ENCODE measurements around the gene AGBL4. TPM values are rescaled to one million over a fixed set of nuclear protein-coding genes. Genes with fewer than 3 reads are reported as not detected.

Gene AGBL4
- total and polyA plus RNA-seq, 2 of the 4 experiments (the other 2 are of a cell fraction) = not detected

- H3K18ac ChIP-seq (ENCODE audit: low read depth, low read length) = no peak overlapping the region
- intact Hi-C loops (cut with micrococcal nuclease) = no loop called here
- no peak overlapping the region for H3K4me3 ChIP-seq (ENCODE audit: insufficient read depth, low read depth, low read length)
- POLR2A ChIA-PET (ENCODE audit: unreplicated experiment) = no interaction called here
- no peak overlapping the region for H3K27ac ChIP-seq (ENCODE audit: insufficient read depth, low read length)
- H2BK5ac ChIP-seq (ENCODE audit: low read depth, low read length, poor library complexity, severe bottlenecking) = no peak overlapping the region
- H3K79me1 ChIP-seq (ENCODE audit: low read depth in 1 of 2, low read length in 2 of 2) = no peaks in the 10 kb centered on the region
- no peak overlapping the region for H3K23ac ChIP-seq (ENCODE audit: low read depth, low read length)
- H2AFZ ChIP-seq (replicated peaks; ENCODE audit: low read length, poor library complexity) = no peak overlapping the region
- no peak overlapping the region for H3K9ac ChIP-seq (ENCODE audit: low read depth, low read length)
- in situ Hi-C loops (cut with MboI; ENCODE audit: low sequenced_read_pairs) = no loop called here
- no CpG with 5 or more reads among the region's 2 CpGs for WGBS, 2 experiments (ENCODE audit: extremely low coverage in 2 of 2, insufficient read length in 1 of 2)
- H4K91ac ChIP-seq (ENCODE audit: insufficient read depth, low read depth, low read length) = no peak overlapping the region
- H2BK120ac ChIP-seq (ENCODE audit: low read depth, low read length) = no peak overlapping the region
- H3K56ac ChIP-seq (ENCODE audit: extremely low read depth, insufficient read depth, low read length) = no peak overlapping the region
- no peak overlapping the region for H4K8ac ChIP-seq (ENCODE audit: low read depth in 2 of 2, low read length in 2 of 2)
- H2AK9ac ChIP-seq (replicated peaks; ENCODE audit: low read depth, low read length, poor library complexity) = no peak overlapping the region
- dilution Hi-C loops (cut with HindIII; ENCODE audit: low sequenced_read_pairs, unreplicated experiment) = no loop called here
- no peak overlapping the region for H2BK15ac ChIP-seq (ENCODE audit: low read depth, low read length)
- DNase-seq = no peak
- no peak for TF ChIP-seq CHD1 (IDR thresholded peaks at IDR 0.05; ENCODE audit: low read depth, low read length)
- no peak for TF ChIP-seq NFE2L2 (IDR thresholded peaks at IDR 0.05; ENCODE audit: low read depth, low read length)
- TF ChIP-seq RCOR1 (IDR thresholded peaks at IDR 0.05; ENCODE audit: insufficient replicate concordance, low read length) = no peak
- TF ChIP-seq, protein P1, sequence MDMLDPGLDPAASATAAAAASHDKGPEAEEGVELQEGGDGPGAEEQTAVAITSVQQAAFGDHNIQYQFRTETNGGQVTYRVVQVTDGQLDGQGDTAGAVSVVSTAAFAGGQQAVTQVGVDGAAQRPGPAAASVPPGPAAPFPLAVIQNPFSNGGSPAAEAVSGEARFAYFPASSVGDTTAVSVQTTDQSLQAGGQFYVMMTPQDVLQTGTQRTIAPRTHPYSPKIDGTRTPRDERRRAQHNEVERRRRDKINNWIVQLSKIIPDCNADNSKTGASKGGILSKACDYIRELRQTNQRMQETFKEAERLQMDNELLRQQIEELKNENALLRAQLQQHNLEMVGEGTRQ (IDR thresholded peaks at IDR 0.05; ENCODE audit: low read depth, low read length) = no peak
- TF ChIP-seq BHLHE40 (IDR thresholded peaks at IDR 0.05; ENCODE audit: low read depth, low read length) = no peak
- TF ChIP-seq POLR2A (IDR thresholded peaks at IDR 0.05; ENCODE audit: low read depth, low read length) = no peak
- TF ChIP-seq MAZ (IDR thresholded peaks at IDR 0.05; ENCODE audit: borderline replicate concordance, low read depth, low read length) = no peak
- TF ChIP-seq, protein P2, sequence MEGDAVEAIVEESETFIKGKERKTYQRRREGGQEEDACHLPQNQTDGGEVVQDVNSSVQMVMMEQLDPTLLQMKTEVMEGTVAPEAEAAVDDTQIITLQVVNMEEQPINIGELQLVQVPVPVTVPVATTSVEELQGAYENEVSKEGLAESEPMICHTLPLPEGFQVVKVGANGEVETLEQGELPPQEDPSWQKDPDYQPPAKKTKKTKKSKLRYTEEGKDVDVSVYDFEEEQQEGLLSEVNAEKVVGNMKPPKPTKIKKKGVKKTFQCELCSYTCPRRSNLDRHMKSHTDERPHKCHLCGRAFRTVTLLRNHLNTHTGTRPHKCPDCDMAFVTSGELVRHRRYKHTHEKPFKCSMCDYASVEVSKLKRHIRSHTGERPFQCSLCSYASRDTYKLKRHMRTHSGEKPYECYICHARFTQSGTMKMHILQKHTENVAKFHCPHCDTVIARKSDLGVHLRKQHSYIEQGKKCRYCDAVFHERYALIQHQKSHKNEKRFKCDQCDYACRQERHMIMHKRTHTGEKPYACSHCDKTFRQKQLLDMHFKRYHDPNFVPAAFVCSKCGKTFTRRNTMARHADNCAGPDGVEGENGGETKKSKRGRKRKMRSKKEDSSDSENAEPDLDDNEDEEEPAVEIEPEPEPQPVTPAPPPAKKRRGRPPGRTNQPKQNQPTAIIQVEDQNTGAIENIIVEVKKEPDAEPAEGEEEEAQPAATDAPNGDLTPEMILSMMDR (conservative IDR thresholded peaks at IDR 0.05; ENCODE audit: low read depth, low read length) = no peak
- TF ChIP-seq RFX5 (IDR thresholded peaks at IDR 0.05; ENCODE audit: low read depth, low read length) = no peak
- no peak for TF ChIP-seq RAD21 (IDR thresholded peaks at IDR 0.05; ENCODE audit: low read length)
- H3K4me1 ChIP-seq (ENCODE audit: control insufficient read depth, insufficient read depth, low read length) = no peaks in the 10 kb centered on the region
- no peak overlapping the region for H2BK20ac ChIP-seq (ENCODE audit: low read depth, low read length)
- H4K5ac ChIP-seq (ENCODE audit: low read depth, low read length) = no peak overlapping the region
- H3K27me3 ChIP-seq (ENCODE audit: control insufficient read depth, insufficient read depth, low read length) = no peaks in the 10 kb centered on the region
- no peak overlapping the region for H3K14ac ChIP-seq (replicated peaks; ENCODE audit: low read depth, low read length)
- H3K36me3 ChIP-seq (ENCODE audit: control insufficient read depth, insufficient read depth, low read length) = no peaks in the 10 kb centered on the region
- H2AK5ac ChIP-seq (ENCODE audit: low read depth, low read length) = no peak overlapping the region
- no peak overlapping the region for H3K4ac ChIP-seq (ENCODE audit: low read depth, low read length)
- CTCF ChIA-PET = no interaction called here
- H3K9me1 ChIP-seq (ENCODE audit: insufficient read depth, low read length) = no peaks in the 10 kb centered on the region
- no peak overlapping the region for H3K4me2 ChIP-seq (ENCODE audit: low read depth, low read length)
- no peak for ATAC-seq (ENCODE audit: low read depth)
- H3K9me3 ChIP-seq (ENCODE audit: control insufficient read depth, insufficient read depth, low read length) = peaks cover 3% of the 10 kb centered on the region; the same call in 1 of the 2 replicates
- no TSS peak for BruUV-seq (replicated peaks)
- H4K20me1 ChIP-seq (ENCODE audit: insufficient read depth, low read length) = no peaks in the 10 kb centered on the region
These were observed 52.7 kb downstream of the AGBL4 start for GRCh38 chr1:49971088-49971487.
